Measurements from ENCODE around the gene GRIN2C. TPM values are rescaled to one million over a fixed set of nuclear protein-coding genes. Genes with fewer than 3 reads are reported as not detected.

GRIN2C gene
- polyA plus RNA-seq, 3 donors, result 0.18 to 1.1 (median 0.56) TPM

DNA sequence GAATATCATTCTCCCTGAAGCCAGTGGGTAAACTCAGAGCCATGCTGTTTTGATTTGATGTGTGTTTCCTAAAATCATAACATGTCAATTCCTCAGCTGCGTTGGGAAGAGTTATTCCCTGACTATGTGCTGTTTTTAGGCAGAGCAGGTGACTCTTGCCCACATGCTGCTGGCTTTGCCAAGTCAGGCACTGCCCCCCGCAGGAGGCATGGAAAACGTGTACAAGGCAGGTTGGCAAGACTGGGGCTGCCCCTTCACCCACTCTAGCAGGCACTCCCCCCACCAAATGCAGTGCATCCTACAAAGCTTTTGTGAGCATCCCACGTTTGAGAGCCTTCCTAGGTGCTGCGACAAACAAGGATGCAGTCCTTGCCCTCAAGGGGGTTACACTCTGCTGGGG lies 45.2 kb downstream of the GRIN2C start:
- 82 to 84% (median 83%) methylated on average over 5 of the region's 5 CpGs for WGBS, 3 donors
- no peak overlapping the region for H3K27ac ChIP-seq (ENCODE audit: low read depth, low read length)

DNA sequence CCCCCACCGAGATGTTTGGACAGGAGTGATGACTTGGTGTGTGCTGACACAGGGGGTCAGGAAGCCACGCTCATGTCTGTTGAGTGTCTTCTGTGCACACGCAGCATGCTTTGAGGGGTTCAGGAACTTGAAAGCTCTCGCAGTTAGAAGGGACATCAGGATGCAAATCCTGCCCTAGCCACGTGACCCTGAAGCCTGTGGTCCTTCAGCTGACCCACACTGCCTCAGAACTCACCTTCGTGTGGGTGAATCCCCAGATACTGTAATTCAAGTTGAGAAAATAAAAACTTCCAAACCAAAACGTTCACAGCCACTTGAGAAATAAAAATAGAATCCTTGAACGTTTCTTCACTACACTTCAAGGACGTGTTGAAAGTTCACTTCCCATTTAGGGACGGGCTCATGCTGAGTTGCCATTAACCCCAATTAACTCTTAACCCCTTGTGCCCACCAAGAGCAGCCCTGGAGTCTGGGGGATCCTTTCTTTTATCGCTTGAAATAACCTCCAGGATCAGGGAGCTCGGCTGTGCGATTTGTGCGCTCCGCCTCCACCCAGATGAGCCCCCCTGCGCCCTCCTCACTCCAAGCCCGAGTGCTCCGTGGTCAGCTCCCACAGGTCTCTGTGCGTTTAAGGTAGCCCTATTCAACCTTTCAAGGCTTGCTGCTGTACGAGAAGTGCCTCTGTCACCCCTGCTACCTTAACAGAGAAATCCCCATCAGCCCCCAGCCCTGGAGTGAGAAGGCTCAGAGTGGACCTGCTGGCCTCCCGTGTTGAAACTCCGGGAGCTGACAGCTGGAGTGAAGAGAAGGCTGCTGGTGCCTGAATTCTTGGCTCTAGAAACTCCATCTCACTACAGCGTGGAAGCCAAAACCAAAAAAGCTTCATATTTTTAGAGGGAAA lies 47.3 kb downstream of the GRIN2C start:
- WGBS, 3 donors, result 50 to 67% (median 55%) methylated on average over 23 of the region's 23 CpGs
- no peak overlapping the region for H3K27ac ChIP-seq (ENCODE audit: low read depth, low read length)

DNA sequence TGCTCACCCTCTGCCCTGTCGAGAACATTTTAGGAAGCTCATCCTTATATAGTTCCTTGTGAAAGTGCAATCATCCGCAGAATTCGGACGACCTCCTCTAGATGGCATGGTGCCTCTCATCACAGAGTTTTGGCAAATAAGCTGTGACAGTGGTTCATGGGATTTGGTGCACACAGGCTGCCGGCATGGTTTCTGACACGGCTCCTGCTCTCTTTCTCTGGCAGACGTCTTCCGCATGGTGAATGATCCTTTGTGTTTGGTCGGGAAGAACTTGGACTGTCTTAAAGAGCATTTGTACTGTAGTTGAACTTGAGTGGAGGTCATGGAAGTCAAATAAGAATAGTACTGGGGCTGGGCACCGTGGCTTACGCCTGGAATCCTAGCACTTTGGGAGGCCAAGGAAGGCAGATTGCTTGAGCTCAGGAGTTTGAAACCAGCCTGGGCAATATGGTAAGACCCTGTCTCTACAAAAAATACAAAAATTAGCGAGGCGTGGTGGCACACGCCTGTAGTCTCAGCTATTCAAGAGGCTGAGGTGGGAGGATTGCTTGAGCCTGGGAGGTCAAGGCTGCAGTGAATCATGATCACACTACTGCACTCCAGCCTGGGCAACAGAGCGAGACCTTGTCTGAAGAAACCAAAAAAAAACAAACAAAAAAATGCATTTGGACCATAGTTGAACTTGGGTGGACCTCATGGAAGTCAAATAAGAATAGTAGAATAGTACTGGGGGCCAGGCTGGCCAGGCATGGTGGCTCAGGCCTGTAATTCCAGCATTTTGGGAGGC lies 48.8 kb downstream of the GRIN2C start:
- H3K27ac ChIP-seq (ENCODE audit: low read depth, low read length), result no peak overlapping the region
- WGBS, 3 donors, result 84 to 94% (median 89%) methylated on average over 15 of the region's 15 CpGs

DNA sequence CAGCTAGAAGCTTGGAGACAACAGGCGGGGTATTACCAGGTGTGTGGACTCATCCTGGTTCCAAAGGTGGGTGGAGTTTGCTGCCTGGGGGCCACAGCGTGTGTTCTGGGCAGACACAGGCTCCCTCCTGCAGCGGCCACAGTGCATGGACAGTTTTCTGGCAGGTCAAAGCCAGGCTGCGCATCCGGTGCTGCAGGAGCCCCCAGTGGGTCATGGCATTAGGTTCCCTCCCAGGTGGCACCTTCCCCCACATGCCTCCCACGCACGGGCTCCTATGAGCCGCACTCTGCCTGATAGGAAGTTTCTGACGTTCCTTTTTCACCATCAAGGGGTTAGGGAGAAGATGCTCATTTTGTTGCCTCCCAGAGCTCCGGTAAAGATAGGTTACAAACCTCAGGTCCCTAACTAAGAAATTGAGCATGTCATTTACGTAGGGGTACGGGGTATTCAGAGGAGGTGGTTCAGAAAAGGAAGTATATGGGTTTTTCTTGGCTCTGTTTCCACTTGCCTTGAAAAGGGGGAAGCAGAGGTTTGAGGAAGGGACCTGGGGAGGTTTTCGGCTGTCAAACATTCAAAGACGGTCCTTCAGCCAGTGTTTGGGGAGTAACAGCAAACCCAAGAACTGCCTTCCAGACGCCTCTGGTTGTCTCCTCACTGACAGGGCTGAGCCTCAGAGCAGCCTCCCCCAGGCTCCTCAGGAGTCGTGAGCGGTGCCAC lies 50.8 kb downstream of the GRIN2C start:
- WGBS, 3 donors, result 69 to 88% (median 77%) methylated on average over 17 of the region's 17 CpGs

DNA sequence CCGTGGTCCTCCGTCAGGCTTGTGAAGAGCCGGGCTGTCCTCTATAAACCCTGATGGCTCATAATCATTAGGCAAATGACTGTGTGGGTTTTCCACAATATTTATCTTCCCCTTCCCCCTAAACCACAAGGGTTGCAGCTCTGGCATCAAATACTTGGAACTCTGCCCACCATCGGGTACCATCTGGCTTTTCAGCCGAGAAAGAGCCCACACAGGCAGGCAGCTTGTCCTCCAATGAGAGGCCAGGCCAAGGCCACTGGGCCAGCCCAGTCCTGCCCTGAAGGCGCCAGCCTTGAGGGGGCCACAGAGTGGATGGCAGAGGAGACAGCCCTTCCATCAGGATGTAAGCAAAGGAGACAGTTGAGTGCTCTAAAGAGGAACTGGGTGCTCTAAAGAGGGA lies 51.8 kb downstream of the GRIN2C start:
- 49 to 74% (median 53%) methylated on average over 6 of the region's 6 CpGs for WGBS, 3 donors
- H3K27ac ChIP-seq (ENCODE audit: low read depth, low read length), result no peak overlapping the region

More for the DNA sequence above, 50.8 kb downstream of the GRIN2C start:
- H3K27ac ChIP-seq (ENCODE audit: low read depth, low read length), result no peak overlapping the region

DNA sequence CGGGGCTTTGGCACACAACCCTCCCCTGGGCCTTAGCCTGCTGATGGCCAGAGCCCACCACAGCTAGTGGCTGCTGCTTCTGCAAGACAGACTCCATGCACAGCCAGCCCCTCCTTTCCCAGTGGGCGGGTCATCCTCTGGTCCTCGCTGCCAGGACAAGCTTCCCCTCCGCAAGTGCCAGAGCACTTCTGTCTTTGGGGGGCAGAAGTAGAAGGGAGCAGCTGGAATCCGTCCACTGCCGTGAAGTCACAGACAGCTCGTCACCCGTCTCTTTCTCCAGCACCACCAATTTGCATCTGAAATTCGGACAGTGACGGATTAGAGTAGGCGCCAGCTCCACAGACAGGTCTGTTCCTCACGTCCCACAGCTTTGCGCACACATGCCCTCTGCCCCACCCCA lies 52.2 kb downstream of the GRIN2C start:
- no peak overlapping the region for H3K27ac ChIP-seq (ENCODE audit: low read depth, low read length)
- WGBS, 3 donors, result 83 to 92% (median 87%) methylated on average over 13 of the region's 13 CpGs

DNA sequence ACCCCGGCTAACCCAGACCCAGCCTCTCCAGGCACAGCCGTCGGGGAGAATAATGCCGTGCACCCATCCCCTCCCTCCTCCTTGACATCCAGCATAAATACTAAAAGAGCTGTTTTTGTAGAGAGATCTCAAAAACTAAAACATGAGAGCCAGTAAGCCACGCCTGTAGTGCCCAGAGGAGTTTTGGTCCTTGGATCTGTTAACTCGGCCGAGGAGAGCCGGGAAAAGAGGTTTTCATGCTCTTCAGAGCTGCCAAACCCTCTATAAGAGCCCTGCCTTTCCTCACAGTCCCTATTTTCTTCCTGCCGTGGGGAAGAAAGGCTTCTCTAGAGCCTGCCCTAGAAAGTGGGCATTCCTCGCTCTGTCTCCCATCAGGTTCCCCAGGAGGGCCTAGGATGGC lies 53.4 kb downstream of the GRIN2C start:
- WGBS, 3 donors, result 89 to 91% (median 90%) methylated on average over 10 of the region's 10 CpGs
- H3K27ac ChIP-seq (ENCODE audit: low read depth, low read length), result no peak overlapping the region

DNA sequence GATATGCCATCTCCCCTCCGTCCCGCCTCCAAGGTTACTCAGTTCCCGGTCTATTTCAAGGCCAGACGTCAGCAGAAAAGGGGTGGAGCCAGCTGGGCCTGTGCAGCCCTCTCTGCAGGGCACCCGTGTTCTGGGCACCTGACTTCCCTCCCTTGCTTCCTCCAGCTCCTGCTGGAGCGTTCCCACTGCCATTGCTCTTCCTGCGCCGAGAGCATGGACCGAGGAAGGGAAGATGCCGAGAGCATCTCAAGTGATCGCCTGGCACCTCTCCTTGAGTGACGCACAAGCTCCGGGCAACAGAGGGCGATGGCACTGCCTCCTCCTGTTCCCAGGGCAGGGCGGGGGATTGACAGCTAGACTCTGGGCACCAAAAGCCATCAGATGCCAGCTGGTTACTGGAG lies 54.1 kb downstream of the GRIN2C start:
- 69 to 87% (median 87%) methylated on average over 15 of the region's 15 CpGs for WGBS, 3 donors
- H3K27ac ChIP-seq (ENCODE audit: low read depth, low read length), result no peak overlapping the region

DNA sequence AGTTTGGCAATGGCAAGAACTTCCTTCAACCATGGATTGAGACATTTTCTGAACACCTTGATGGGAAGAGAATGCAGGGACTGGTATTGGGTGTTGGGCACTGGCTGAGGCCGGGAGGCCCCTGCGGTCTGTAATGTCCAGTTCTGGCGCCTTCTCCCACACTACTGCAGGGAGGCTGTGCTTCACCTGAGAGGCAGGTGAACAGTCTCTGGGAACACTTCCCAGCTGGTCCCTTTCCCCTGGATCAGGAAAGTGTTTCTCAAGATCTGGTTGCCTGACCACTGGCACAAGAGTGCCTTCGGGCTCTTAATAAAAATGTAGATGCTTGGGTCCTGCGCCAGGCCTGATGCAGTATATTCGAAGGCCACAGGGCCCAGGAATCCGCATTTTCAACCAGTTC lies 55.0 kb downstream of the GRIN2C start:
- 94 to 98% (median 97%) methylated on average over 7 of the region's 7 CpGs for WGBS, 3 donors

DNA sequence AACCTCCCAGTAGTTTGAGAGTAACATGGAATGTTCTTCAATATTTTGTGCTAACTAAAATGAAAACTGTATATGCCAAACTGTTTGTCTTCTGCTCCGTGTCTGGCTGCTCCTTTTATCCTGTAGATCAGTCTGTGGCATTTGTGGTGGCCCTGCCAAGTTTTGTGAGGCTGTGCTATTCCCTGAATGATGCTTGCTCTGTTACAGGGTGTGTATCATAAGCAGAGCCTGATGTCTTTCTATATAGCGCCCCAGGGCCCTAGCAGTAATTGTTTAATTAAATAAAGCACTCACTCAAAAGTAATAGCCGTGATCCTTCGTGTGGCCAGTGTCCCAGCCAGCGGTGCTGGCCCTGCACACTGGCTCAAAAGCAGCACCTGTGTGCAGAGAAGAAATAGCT lies 55.7 kb downstream of the GRIN2C start:
- no peak overlapping the region for H3K27ac ChIP-seq (ENCODE audit: low read depth, low read length)
- WGBS, 3 donors, result 87 to 93% (median 88%) methylated on average over 5 of the region's 5 CpGs

More for the DNA sequence above, 55.0 kb downstream of the GRIN2C start:
- H3K27ac ChIP-seq (ENCODE audit: low read depth, low read length), result no peak overlapping the region

DNA sequence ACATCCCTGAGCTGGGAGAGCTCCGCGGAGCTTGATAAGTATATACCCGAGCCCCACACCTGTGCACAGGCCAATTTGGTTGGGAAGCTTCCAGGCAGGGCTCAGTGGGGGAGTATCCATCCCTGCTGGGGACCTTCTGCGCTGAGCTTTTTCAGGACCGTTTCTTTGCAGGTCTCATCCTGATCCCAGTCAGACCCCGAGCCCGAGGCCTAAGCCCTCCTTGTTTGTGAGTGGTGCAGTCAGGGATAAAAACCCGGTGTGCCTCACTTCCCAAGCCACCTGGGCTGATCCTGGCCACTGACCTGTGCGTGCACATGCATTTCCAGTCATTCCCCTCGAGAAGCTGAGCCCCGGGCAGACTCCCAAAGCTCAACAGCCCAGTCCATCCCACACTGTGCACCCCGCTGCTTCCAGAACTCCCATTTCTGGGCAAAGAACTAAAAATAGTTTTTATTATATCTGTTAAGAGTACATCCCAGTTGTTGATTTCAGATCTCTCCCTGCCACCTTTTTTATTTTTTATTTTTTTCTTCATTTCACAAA lies 56.2 kb downstream of the GRIN2C start:
- 88 to 93% (median 90%) methylated on average over 12 of the region's 12 CpGs for WGBS, 3 donors
- no peak overlapping the region for H3K27ac ChIP-seq (ENCODE audit: low read depth, low read length)

DNA sequence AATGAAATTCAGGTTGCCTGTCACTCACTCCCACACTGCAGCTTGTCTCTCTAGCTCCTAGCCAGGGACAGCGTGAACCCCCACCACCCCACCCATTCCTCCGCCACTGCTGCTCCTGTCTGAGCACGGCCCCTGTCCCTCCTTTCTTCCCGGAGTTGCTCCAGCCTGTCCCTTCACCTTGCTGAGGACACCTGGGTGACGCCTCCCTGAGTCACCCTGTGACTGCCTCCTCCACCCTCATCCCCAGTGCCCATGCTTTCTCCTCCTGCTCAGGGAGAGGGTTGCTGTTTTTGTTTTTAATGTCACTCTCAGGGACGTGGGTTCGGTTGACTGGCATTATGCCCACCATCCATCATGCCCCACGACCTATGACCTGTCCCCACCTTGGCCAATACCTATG lies 57.8 kb downstream of the GRIN2C start:
- 83 to 92% (median 89%) methylated on average over 8 of the region's 8 CpGs for WGBS, 3 donors
- H3K27ac ChIP-seq (ENCODE audit: low read depth, low read length), result no peak overlapping the region

DNA sequence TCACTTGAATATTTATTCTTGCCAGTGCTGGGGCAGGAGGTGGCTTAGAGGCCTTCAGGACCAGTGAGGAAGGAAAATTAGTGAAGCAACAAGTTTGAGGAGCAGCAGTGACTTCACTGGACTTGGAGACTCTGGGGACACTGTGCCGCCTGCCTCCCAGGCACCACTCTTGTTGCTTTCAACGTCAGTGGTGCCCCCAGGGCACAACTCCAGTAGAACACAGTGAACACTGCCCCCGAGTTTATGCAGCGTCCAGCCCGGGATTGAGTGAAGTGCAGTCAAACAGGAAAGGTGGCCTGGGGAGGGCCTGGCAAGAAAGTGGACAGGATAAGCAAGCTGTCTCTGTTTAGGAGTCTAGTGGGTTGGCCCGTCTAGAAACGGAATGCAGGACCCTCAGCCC lies 59.2 kb downstream of the GRIN2C start:
- WGBS, 3 donors, result 74 to 87% (median 86%) methylated on average over 7 of the region's 7 CpGs
- H3K27ac ChIP-seq (ENCODE audit: low read depth, low read length), result no peak overlapping the region

DNA sequence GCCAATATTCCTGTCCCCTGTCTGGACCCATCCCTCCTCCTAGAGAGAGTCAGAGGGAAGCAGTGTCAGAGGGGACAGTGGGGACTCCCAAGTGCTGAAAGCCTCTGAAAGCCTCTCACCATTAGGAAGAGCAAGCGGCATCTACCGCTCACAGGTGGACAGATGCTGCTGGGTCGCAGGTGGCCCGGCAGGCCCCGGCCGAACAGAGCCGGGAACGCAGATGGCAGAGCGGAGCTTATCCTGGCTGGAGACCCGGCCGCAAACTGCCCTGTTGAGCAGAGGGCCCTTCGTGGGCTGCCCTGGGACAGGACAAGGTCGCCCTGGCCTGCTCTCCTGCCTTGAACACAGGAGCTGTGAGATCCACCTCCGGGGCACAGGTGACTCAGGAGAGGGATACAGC lies 60.6 kb downstream of the GRIN2C start:
- 92 to 97% (median 94%) methylated on average over 14 of the region's 14 CpGs for WGBS, 3 donors
- H3K27ac ChIP-seq (ENCODE audit: low read depth, low read length), result no peak overlapping the region

DNA sequence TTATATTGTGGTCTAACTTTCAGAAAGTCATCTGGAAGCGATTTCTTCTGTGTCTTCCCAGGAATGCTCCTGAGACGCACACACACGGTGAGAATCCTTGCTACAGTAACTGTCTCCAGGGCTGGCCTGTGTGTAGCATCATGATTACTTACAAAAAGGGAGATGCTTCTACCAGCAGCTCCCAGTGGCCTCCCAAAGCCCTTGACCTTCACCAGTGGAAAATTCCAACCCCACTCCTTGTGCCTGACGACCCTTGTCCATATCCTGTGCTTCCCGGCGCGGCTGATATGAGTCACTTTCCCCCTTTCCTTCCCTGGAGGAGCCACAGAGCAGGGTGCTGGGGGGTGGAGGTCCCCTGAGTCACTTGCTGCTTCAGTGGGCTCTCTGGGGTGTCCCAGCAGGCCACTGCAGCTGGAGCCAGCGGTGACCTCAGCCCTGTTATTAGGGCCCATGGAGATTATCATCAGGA lies 61.4 kb downstream of the GRIN2C start:
- WGBS, 3 donors, result 80 to 85% (median 80%) methylated on average over 8 of the region's 8 CpGs
- no peak overlapping the region for H3K27ac ChIP-seq (ENCODE audit: low read depth, low read length)

DNA sequence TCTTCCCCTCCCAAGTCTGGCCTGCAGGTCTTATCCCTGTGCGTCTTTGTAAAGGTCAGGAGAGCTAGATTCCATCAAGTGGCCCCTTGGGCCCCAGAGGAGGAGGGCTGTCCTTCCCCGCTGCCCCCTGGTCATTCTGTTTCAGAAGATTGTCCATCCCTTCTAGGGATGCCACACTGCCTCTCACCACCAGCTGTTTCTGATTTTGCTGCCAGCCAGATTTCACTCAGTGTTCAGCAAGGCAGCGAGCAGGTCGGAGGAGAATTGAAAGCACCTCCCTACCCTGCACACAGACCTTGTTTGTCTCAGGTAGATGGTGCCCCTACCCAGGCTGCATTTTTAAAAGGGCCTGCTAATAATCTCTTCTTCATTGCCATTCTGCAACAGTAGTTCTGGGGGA lies 61.9 kb downstream of the GRIN2C start:
- H3K27ac ChIP-seq (ENCODE audit: low read depth, low read length), result no peak overlapping the region
- 94 to 97% (median 96%) methylated on average over 4 of the region's 4 CpGs for WGBS, 3 donors

DNA sequence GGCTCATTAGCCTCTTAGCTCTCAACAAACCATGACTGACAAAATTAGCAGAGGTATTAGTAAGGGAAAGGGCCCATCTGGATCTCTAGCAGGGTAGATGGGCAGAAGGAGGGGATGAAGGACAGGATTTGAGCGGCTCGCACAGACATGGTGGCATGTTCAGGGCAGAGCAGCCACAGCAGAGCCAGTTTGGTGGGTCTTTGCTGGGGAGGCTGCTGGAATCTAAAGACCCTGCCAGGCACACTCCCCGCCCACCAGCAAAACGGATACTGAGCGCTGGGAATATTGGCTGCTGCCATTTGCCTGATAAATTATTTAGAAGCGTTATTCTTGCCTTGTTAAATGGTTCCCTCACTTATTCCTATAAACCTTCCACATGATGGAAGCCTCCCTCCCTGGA lies 62.8 kb downstream of the GRIN2C start:
- 93 to 94% (median 94%) methylated on average over 6 of the region's 6 CpGs for WGBS, 3 donors
- H3K27ac ChIP-seq (ENCODE audit: low read depth, low read length), result no peak overlapping the region

DNA sequence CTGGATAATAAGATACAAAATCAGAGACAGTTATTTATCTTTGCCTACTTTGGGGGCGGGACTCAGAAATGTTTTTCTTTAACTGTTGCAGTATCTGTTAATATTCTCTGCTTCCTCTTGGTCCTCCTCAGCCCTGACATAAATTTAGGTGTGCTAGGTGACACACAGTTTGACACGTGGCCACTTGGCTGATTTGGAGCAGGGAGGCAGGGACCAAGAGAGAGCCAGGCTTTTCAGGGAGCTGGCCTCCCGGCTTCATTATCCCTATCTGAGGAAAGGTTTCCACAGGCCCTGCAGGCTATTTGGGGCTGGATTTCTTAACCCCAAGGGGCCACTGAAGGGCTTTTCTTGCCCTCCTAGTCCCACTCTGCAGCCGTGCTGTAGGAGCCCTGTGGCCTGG lies 63.5 kb downstream of the GRIN2C start:
- H3K27ac ChIP-seq (ENCODE audit: low read depth, low read length), result no peak overlapping the region
- 85 to 91% (median 87%) methylated on average over 4 of the region's 4 CpGs for WGBS, 3 donors
